Measurements from ENCODE around the gene FHOD1. TPM values are rescaled to one million over a fixed set of nuclear protein-coding genes. Genes with fewer than 3 reads are reported as not detected.
A peak's percentile ranks its signal among the peaks of the same experiment; 100 is the strongest.

Gene FHOD1
- total RNA-seq (10 to 100 TPM in 1 of 2 donors, 1 to 10 TPM in 1; 5.4 to 21.5 TPM), polyA plus RNA-seq (ENCODE audit: insufficient read length in 2 of 2) (10 to 100 TPM; 23.9 to 34.3 TPM)
- long read RNA-seq, donor 1 = 0 reads
- long read RNA-seq, donor 2 = 0 reads
- long read RNA-seq, donor 3 = 0 reads
- long read RNA-seq, donor 4, partial matches to known transcripts = 41 of 46 reads
- long read RNA-seq, donor 4, other reads (novel, unspliced or antisense) = 0 of 46 reads

- peaks cover 48% of the 10 kb centered on the region for H3K4me1 ChIP-seq (ENCODE audit: control insufficient read depth, insufficient read depth, low read length)
- peak within 1 kb of the TSS; percentile 72 for H3K4me3 ChIP-seq (ENCODE audit: low read depth, low read length)
- no peaks in the 10 kb centered on the region for H3K36me3 ChIP-seq (ENCODE audit: control insufficient read depth, insufficient read depth, low read length)
- no peaks in the 10 kb centered on the region for H3K9me3 ChIP-seq (ENCODE audit: control insufficient read depth, insufficient read depth, low read length)
- under 1% methylated on average over 59 of the region's 60 CpGs for WGBS (ENCODE audit: insufficient coverage)
- peak in 5 of 6 donors; percentile 66 to 96 (median 81) for DNase-seq (ENCODE audit: low read depth in 4 of 6, low spot score in 6 of 6)
- peaks cover 8% of the 10 kb centered on the region for H3K27me3 ChIP-seq (ENCODE audit: control insufficient read depth, insufficient read depth, low read length)
- H3K27ac ChIP-seq (ENCODE audit: low read depth, low read length) = peak within 1 kb of the TSS; percentile 87
These were observed at the start of gene FHOD1 for GRCh38 chr16:67247192-67248072. Gene FHOD1, minus strand, starts transcription at chr16:67247481. Its CDS starts 71 bp downstream, at chr16:67247410.

DNA sequence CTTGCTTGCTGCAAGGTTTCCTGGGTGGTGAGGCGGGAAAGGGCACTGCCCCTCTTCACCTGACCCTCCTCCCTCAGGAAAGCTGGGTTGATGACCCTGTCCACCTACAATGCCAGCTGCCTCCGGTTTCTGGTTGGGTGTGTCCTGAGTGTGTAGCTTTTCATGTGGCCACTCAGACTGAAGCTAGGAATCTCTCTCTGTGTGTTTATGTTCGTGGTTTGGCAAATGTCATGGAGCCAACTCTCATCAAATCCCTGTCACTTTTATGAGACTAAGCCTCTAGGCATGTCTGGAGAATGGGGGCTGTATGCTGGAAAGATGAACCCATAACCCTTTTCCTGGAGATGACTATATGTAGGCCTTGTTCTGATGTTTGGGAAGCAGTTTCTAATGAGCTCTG, 49.1 kb upstream of the FHOD1 start:
- Histone ChIP-seq H3K36me3 (ENCODE audit: control insufficient read depth, insufficient read depth, low read length) (no peaks in the 10 kb centered on the region), H3K4me1 (ENCODE audit: control insufficient read depth, insufficient read depth, low read length) (peaks cover 8% of the 10 kb centered on the region), H3K4me3 (ENCODE audit: low read depth, low read length) (no peak overlapping the region), H3K27me3 (ENCODE audit: control insufficient read depth, insufficient read depth, low read length) (no peaks in the 10 kb centered on the region), H3K9me3 (ENCODE audit: control insufficient read depth, insufficient read depth, low read length) (no peaks in the 10 kb centered on the region), H3K27ac (ENCODE audit: low read depth, low read length) (no peak overlapping the region)
- DNase-seq (ENCODE audit: low read depth in 4 of 6, low spot score in 6 of 6) = no peak
- WGBS (ENCODE audit: insufficient coverage) = 100% methylated on average over 1 of the region's 3 CpGs

- H3K27me3 ChIP-seq (ENCODE audit: control insufficient read depth, insufficient read depth, low read length) = no peaks in the 10 kb centered on the region
- H3K4me1 ChIP-seq (ENCODE audit: control insufficient read depth, insufficient read depth, low read length) = no peaks in the 10 kb centered on the region
- DNase-seq (ENCODE audit: low read depth in 4 of 6, low spot score in 6 of 6) = peak in 1 of 6 donors; percentile 24
- H3K36me3 ChIP-seq (ENCODE audit: control insufficient read depth, insufficient read depth, low read length) = no peaks in the 10 kb centered on the region
- 73% methylated on average over 2 of the region's 7 CpGs for WGBS (ENCODE audit: insufficient coverage)
- no peak overlapping the region for H3K27ac ChIP-seq (ENCODE audit: low read depth, low read length)
- H3K9me3 ChIP-seq (ENCODE audit: control insufficient read depth, insufficient read depth, low read length) = no peaks in the 10 kb centered on the region
- no peak overlapping the region for H3K4me3 ChIP-seq (ENCODE audit: low read depth, low read length)
These were observed 47.7 kb upstream of the FHOD1 start for GRCh38 chr16:67294938-67295361.

DNA sequence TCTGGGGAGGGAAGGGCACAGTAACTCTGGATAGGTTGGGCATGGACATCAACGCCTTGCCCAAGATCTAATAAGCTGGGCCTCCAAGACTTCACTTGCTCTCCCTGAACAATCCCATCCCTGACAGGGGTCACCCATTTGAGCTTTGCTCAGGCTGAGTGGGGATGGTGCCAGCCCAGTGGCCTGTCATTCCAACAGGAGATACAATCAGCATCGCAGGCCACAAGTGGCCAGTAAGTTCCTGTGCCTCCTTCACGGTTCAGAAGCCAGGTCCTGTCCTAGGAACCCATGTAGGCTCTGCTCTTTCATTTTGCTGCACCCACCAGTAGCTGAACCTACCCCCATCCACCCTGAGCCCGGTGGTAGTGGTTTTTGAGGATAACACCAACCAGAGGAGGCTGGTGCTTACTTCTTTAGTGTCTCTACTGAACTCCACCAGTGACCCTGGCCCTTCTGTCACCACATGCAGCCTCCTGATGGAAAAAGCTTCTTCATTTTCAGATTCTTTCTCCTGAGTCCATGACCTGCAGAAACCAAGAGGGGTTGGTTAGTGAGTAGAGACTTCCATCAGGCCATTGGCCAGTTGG, 47.0 kb upstream of the FHOD1 start:
- no peaks in the 10 kb centered on the region for H3K36me3 ChIP-seq (ENCODE audit: control insufficient read depth, insufficient read depth, low read length)
- no peaks in the 10 kb centered on the region for H3K27me3 ChIP-seq (ENCODE audit: control insufficient read depth, insufficient read depth, low read length)
- no peaks in the 10 kb centered on the region for H3K4me1 ChIP-seq (ENCODE audit: control insufficient read depth, insufficient read depth, low read length)
- WGBS (ENCODE audit: insufficient coverage) = 100% methylated on average over 2 of the region's 4 CpGs
- no peak overlapping the region for H3K4me3 ChIP-seq (ENCODE audit: low read depth, low read length)
- H3K27ac ChIP-seq (ENCODE audit: low read depth, low read length) = no peak overlapping the region
- H3K9me3 ChIP-seq (ENCODE audit: control insufficient read depth, insufficient read depth, low read length) = no peaks in the 10 kb centered on the region
- DNase-seq (ENCODE audit: low read depth in 4 of 6, low spot score in 6 of 6) = no peak

DNA sequence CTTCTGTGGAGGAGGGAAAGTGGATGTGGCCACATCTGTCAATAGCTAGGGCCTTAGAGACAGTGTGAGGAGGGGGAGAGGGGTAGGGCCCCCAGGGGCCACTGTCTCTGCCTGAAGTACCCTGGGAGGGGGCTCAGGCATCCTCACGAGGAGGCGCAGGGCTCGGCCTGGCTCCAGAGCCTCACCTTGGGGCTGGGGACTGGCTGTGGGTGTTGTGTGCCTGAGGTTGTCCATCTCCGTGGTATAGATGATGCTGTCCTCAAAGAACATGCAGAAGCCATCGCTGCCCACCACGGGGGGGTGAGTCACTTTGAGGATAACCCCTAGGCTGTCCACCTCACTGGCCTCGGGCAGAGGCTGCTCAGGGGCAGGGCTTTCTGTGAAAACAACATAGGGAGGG, 44.2 kb upstream of the FHOD1 start:
- WGBS (ENCODE audit: insufficient coverage) = 85% methylated on average over 7 of the region's 7 CpGs
- DNase-seq (ENCODE audit: low read depth in 4 of 6, low spot score in 6 of 6) = no peak
- H3K9me3 ChIP-seq (ENCODE audit: control insufficient read depth, insufficient read depth, low read length) = no peaks in the 10 kb centered on the region
- H3K27me3 ChIP-seq (ENCODE audit: control insufficient read depth, insufficient read depth, low read length) = no peaks in the 10 kb centered on the region
- no peak overlapping the region for H3K27ac ChIP-seq (ENCODE audit: low read depth, low read length)
- H3K4me1 ChIP-seq (ENCODE audit: control insufficient read depth, insufficient read depth, low read length) = no peaks in the 10 kb centered on the region
- H3K4me3 ChIP-seq (ENCODE audit: low read depth, low read length) = no peak overlapping the region
- peaks cover 12% of the 10 kb centered on the region for H3K36me3 ChIP-seq (ENCODE audit: control insufficient read depth, insufficient read depth, low read length)

- Histone ChIP-seq H3K4me1 (ENCODE audit: control insufficient read depth, insufficient read depth, low read length) (peaks cover 7% of the 10 kb centered on the region), H3K36me3 (ENCODE audit: control insufficient read depth, insufficient read depth, low read length) (peaks cover 26% of the 10 kb centered on the region), H3K27ac (ENCODE audit: low read depth, low read length) (no peak overlapping the region), H3K4me3 (ENCODE audit: low read depth, low read length) (no peak overlapping the region), H3K27me3 (ENCODE audit: control insufficient read depth, insufficient read depth, low read length) (no peaks in the 10 kb centered on the region), H3K9me3 (ENCODE audit: control insufficient read depth, insufficient read depth, low read length) (no peaks in the 10 kb centered on the region)
- WGBS (ENCODE audit: insufficient coverage) = 93% methylated on average over 13 of the region's 14 CpGs
- no peak for DNase-seq (ENCODE audit: low read depth in 4 of 6, low spot score in 6 of 6)
These were observed 40.7 kb upstream of the FHOD1 start for GRCh38 chr16:67287960-67288359.

- Histone ChIP-seq H3K36me3 (ENCODE audit: control insufficient read depth, insufficient read depth, low read length) (peaks cover 29% of the 10 kb centered on the region), H3K4me1 (ENCODE audit: control insufficient read depth, insufficient read depth, low read length) (peaks cover 7% of the 10 kb centered on the region), H3K27ac (ENCODE audit: low read depth, low read length) (no peak overlapping the region), H3K9me3 (ENCODE audit: control insufficient read depth, insufficient read depth, low read length) (no peaks in the 10 kb centered on the region), H3K4me3 (ENCODE audit: low read depth, low read length) (no peak overlapping the region), H3K27me3 (ENCODE audit: control insufficient read depth, insufficient read depth, low read length) (no peaks in the 10 kb centered on the region)
- WGBS (ENCODE audit: insufficient coverage) = 92% methylated on average over 28 of the region's 28 CpGs
- DNase-seq (ENCODE audit: low read depth in 4 of 6, low spot score in 6 of 6) = no peak
These were observed 39.4 kb upstream of the FHOD1 start for GRCh38 chr16:67286441-67287235.

GRCh38 chr16:67284699-67285646, 37.7 kb upstream of the FHOD1 start:
- H3K27me3 ChIP-seq (ENCODE audit: control insufficient read depth, insufficient read depth, low read length) = no peaks in the 10 kb centered on the region
- 71% methylated on average over 34 of the region's 34 CpGs for WGBS (ENCODE audit: insufficient coverage)

More at GRCh38 chr16:67284699-67285646, 37.7 kb upstream of the FHOD1 start:
- H3K36me3 ChIP-seq (ENCODE audit: control insufficient read depth, insufficient read depth, low read length) = peaks cover 29% of the 10 kb centered on the region
- peaks cover 7% of the 10 kb centered on the region for H3K4me1 ChIP-seq (ENCODE audit: control insufficient read depth, insufficient read depth, low read length)
- DNase-seq (ENCODE audit: low read depth in 4 of 6, low spot score in 6 of 6) = peak in 2 of 6 donors; percentile 22 to 47
- H3K27ac ChIP-seq (ENCODE audit: low read depth, low read length) = no peak overlapping the region
- H3K4me3 ChIP-seq (ENCODE audit: low read depth, low read length) = no peak overlapping the region
- H3K9me3 ChIP-seq (ENCODE audit: control insufficient read depth, insufficient read depth, low read length) = no peaks in the 10 kb centered on the region
